ENCODE measurements around the gene GLYR1.

DNA sequence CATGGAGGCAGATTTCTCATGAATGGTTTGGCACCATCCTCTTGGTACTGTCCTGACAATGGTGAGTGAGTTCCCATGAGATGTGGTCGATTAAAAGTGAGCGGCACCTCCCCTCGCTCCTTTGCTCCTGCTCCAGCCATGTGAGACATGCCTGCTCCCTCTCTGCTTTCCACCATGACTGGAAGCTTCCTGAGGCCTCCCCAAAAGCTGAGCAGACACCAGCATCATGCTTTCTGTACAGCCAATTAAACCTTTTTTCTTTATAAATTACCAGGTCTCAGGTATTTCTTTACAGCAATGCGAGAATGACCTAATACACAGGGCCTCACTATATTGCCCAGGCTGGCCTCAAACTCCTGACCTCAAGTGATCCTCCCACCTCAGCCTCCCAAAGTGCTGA, 92.2 kb downstream of the GLYR1 start:
- TF ChIP-seq, protein P1, sequence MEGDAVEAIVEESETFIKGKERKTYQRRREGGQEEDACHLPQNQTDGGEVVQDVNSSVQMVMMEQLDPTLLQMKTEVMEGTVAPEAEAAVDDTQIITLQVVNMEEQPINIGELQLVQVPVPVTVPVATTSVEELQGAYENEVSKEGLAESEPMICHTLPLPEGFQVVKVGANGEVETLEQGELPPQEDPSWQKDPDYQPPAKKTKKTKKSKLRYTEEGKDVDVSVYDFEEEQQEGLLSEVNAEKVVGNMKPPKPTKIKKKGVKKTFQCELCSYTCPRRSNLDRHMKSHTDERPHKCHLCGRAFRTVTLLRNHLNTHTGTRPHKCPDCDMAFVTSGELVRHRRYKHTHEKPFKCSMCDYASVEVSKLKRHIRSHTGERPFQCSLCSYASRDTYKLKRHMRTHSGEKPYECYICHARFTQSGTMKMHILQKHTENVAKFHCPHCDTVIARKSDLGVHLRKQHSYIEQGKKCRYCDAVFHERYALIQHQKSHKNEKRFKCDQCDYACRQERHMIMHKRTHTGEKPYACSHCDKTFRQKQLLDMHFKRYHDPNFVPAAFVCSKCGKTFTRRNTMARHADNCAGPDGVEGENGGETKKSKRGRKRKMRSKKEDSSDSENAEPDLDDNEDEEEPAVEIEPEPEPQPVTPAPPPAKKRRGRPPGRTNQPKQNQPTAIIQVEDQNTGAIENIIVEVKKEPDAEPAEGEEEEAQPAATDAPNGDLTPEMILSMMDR (IDR thresholded peaks at IDR 0.05) = no peak
- TF ChIP-seq POLR2A (IDR thresholded peaks at IDR 0.05) = no peak
